ENCODE data around the gene SOX5.

SOX5 gene

GRCh38 chr12:23703051-23703450, 246.4 kb downstream of the SOX5 start:
- TF ChIP-seq, protein P1, sequence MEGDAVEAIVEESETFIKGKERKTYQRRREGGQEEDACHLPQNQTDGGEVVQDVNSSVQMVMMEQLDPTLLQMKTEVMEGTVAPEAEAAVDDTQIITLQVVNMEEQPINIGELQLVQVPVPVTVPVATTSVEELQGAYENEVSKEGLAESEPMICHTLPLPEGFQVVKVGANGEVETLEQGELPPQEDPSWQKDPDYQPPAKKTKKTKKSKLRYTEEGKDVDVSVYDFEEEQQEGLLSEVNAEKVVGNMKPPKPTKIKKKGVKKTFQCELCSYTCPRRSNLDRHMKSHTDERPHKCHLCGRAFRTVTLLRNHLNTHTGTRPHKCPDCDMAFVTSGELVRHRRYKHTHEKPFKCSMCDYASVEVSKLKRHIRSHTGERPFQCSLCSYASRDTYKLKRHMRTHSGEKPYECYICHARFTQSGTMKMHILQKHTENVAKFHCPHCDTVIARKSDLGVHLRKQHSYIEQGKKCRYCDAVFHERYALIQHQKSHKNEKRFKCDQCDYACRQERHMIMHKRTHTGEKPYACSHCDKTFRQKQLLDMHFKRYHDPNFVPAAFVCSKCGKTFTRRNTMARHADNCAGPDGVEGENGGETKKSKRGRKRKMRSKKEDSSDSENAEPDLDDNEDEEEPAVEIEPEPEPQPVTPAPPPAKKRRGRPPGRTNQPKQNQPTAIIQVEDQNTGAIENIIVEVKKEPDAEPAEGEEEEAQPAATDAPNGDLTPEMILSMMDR (IDR thresholded peaks at IDR 0.05; ENCODE audit: low read depth, low read length): no peak
- TF ChIP-seq POLR2A (IDR thresholded peaks at IDR 0.05; ENCODE audit: extremely low read depth, insufficient read length) (no peak), MYC (IDR thresholded peaks at IDR 0.05; ENCODE audit: low read depth, low read length) (no peak)
- TF ChIP-seq, protein P2, sequence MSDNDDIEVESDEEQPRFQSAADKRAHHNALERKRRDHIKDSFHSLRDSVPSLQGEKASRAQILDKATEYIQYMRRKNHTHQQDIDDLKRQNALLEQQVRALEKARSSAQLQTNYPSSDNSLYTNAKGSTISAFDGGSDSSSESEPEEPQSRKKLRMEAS (IDR thresholded peaks at IDR 0.05; ENCODE audit: low read depth, low read length): no peak
- no peak overlapping the region for H3K4me3 ChIP-seq (ENCODE audit: low read depth, low read length)
- DNase-seq (ENCODE audit: low read depth): no peak

- no peak overlapping the region for H3K4me3 ChIP-seq (ENCODE audit: low read depth, low read length)
- no peak for TF ChIP-seq MYC (IDR thresholded peaks at IDR 0.05; ENCODE audit: low read depth, low read length)
- TF ChIP-seq, protein P2 (IDR thresholded peaks at IDR 0.05; ENCODE audit: low read depth, low read length): no peak
- TF ChIP-seq, protein P1 (IDR thresholded peaks at IDR 0.05; ENCODE audit: low read depth, low read length): no peak
- TF ChIP-seq POLR2A (IDR thresholded peaks at IDR 0.05; ENCODE audit: extremely low read depth, insufficient read length): no peak
- no peak for DNase-seq (ENCODE audit: low read depth)
Observed at GRCh38 chr12:23699031-23699430, 250.4 kb downstream of the SOX5 start.

GRCh38 chr12:23694920-23695319, 254.6 kb downstream of the SOX5 start:
- H3K4me3 ChIP-seq (ENCODE audit: low read depth, low read length): no peak overlapping the region
- DNase-seq (ENCODE audit: low read depth): no peak
- TF ChIP-seq, protein P2 (IDR thresholded peaks at IDR 0.05; ENCODE audit: low read depth, low read length): no peak
- TF ChIP-seq POLR2A (IDR thresholded peaks at IDR 0.05; ENCODE audit: extremely low read depth, insufficient read length): no peak

GRCh38 chr12:23694307-23694706, 255.2 kb downstream of the SOX5 start:
- H3K4me3 ChIP-seq (ENCODE audit: low read depth, low read length): no peak overlapping the region
- no peak for DNase-seq (ENCODE audit: low read depth)
- TF ChIP-seq, protein P1 (IDR thresholded peaks at IDR 0.05; ENCODE audit: low read depth, low read length): no peak
- TF ChIP-seq, protein P2 (IDR thresholded peaks at IDR 0.05; ENCODE audit: low read depth, low read length): no peak
- TF ChIP-seq MYC (IDR thresholded peaks at IDR 0.05; ENCODE audit: low read depth, low read length): no peak
- no peak for TF ChIP-seq POLR2A (IDR thresholded peaks at IDR 0.05; ENCODE audit: extremely low read depth, insufficient read length)

GRCh38 chr12:23687947-23688346, 261.5 kb downstream of the SOX5 start:
- DNase-seq (ENCODE audit: low read depth): no peak
- H3K4me3 ChIP-seq (ENCODE audit: low read depth, low read length): no peak overlapping the region
- TF ChIP-seq, protein P2 (IDR thresholded peaks at IDR 0.05; ENCODE audit: low read depth, low read length): no peak

GRCh38 chr12:23686095-23686494, 263.4 kb downstream of the SOX5 start:
- no peak for DNase-seq (ENCODE audit: low read depth)
- H3K4me3 ChIP-seq (ENCODE audit: low read depth, low read length): no peak overlapping the region
- TF ChIP-seq MYC (IDR thresholded peaks at IDR 0.05; ENCODE audit: low read depth, low read length) (no peak), POLR2A (IDR thresholded peaks at IDR 0.05; ENCODE audit: extremely low read depth, insufficient read length) (no peak)
- TF ChIP-seq, protein P2 (IDR thresholded peaks at IDR 0.05; ENCODE audit: low read depth, low read length): no peak
- TF ChIP-seq, protein P1 (IDR thresholded peaks at IDR 0.05; ENCODE audit: low read depth, low read length): no peak

DNA sequence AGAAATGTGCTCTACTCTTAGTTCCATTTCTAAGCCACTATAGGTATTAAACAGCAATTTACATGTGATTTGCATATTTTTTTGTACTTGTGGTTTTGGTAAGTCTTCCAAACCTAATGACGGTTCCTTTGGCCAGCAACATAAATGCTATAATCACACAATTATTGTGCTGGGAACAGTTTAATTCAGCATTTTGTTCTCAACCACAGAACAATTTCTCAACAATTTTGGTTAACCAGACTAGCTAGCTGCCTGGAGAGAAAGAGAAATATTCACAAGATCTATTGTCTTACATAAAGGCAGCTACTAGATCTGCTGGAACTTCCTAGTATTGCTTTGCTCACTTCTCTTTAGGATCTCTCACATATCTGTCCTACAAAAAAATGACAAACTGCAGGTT, 265.3 kb downstream of the SOX5 start:
- H3K4me3 ChIP-seq (ENCODE audit: low read depth, low read length): no peak overlapping the region
- no peak for TF ChIP-seq POLR2A (IDR thresholded peaks at IDR 0.05; ENCODE audit: extremely low read depth, insufficient read length)
- TF ChIP-seq, protein P2 (IDR thresholded peaks at IDR 0.05; ENCODE audit: low read depth, low read length): no peak
- TF ChIP-seq, protein P1 (IDR thresholded peaks at IDR 0.05; ENCODE audit: low read depth, low read length): no peak
- TF ChIP-seq MYC (IDR thresholded peaks at IDR 0.05; ENCODE audit: low read depth, low read length): no peak
- DNase-seq (ENCODE audit: low read depth): peak; percentile 23

Data from NB4 (cell line).